K562 (cell line): ENCODE measurements around the gene CDKN2AIPNL. TPM values are rescaled to one million over a fixed set of nuclear protein-coding genes. Genes with fewer than 3 reads are reported as not detected.

Experiments used
- FOS ChIP-seq: IDR thresholded peaks from 3 replicates; pipeline ENCODE4 v1.6.1; 2011; ENCODE audit not compliant: insufficient read length; ENCODE audit errors: extremely low read depth
- FUS ChIP-seq: fragments of 200-400 bp; formaldehyde crosslinking; optimal IDR thresholded peaks from 2 replicates; pipeline ENCODE3; 2017; ENCODE audit warnings: low read depth, low read length
- PTBP1 ChIP-seq: fragments of 200-400 bp; formaldehyde crosslinking; IDR thresholded peaks from 2 replicates; pipeline ENCODE4 v1.6.1; 2017; ENCODE audit warnings: low read depth, low read length
- ZNF133 ChIP-seq: fragments of 250-450 bp; sonication (Bioruptor Pico); IDR thresholded peaks from 2 replicates; pipeline ENCODE4 v1.4.0; 2020; ENCODE audit warnings: mild to moderate bottlenecking
- ZNF134 ChIP-seq: fragments of 250-450 bp; sonication (Bioruptor Pico); conservative IDR thresholded peaks from 2 replicates; pipeline ENCODE4 v1.4.0; 2020
- ZNF212 ChIP-seq: fragments of 450-650 bp; formaldehyde crosslinking; IDR thresholded peaks from 2 replicates; pipeline ENCODE4 v1.4.0; 2020; ENCODE audit warnings: mild to moderate bottlenecking
- ZNF24 ChIP-seq: fragments of 450-650 bp; IDR thresholded peaks from 2 replicates; pipeline ENCODE4 v1.6.1; 2016
- polyA plus RNA-seq, 8 experiments: library from polyadenylated mRNA; depleted of rRNA in 4 of 8; stranded (reverse) in 5 of 8; unstranded in 3 of 8; fragments of >200 nt; fragmentation: Nextera tagmentation in 2 of 8; fragmentation: Illumina TruSeq in 1 of 8; extraction: Ambion mirVana in 2 of 8; extraction: Trizol in 1 of 8; gene quantifications; 2 replicates each; pipeline versions ENCODE4 v1.2.1 to v1.2.3, GENCODE V29; 2011 to 2014; ENCODE audit warnings: inconsistent platforms in 1 of 8, missing spikeins in 1 of 8
- total RNA-seq, 7 experiments: library from RNA; depleted of rRNA in 6 of 7; stranded (reverse); fragments of >200 nt in 6 of 7; fragmentation: Illumina TruSeq in 2 of 7; extraction: Trizol in 2 of 7; gene quantifications; 2 replicates each; pipeline versions ENCODE4 v1.2.1 to v1.2.3, GENCODE V29; 2011 to 2021; ENCODE audit warnings: low replicate concordance in 1 of 7
- TF ChIP-seq, protein P1 (sequence below), 2 experiments: IDR thresholded peaks; 2 replicates each; pipeline ENCODE4 v1.6.1; 2011; ENCODE audit warnings: borderline replicate concordance in 1 of 2, control low read depth in 1 of 2, low read depth in 1 of 2, low read length in 1 of 2, mild to moderate bottlenecking in 1 of 2, mixed read lengths in 1 of 2, moderate library complexity in 1 of 2; ENCODE audit not compliant: insufficient read depth in 1 of 2, insufficient read length in 1 of 2, poor library complexity in 1 of 2, severe bottlenecking in 1 of 2; ENCODE audit errors: extremely low read depth in 1 of 2
- TF ChIP-seq, protein P2 (sequence below): fragments of 250-450 bp; sonication (Bioruptor Pico); IDR thresholded peaks from 2 replicates; pipeline ENCODE4 v1.8.0; 2021; ENCODE audit warnings: moderate library complexity, mild to moderate bottlenecking, inconsistent platforms
- TF ChIP-seq, protein P3 (sequence below), 2 experiments: fragments of 450-650 bp in 1 of 2; sonication (generic) in 1 of 2; formaldehyde crosslinking; conservative IDR thresholded peaks; 2 replicates each; pipeline versions ENCODE4 v1.4.0 to v1.8.1; 2020 to 2022; ENCODE audit warnings: mild to moderate bottlenecking in 1 of 2, missing genetic modification reagents in 1 of 2
- TF ChIP-seq, protein P4 (sequence below): fragments of 450-650 bp; formaldehyde crosslinking; IDR thresholded peaks from 2 replicates; pipeline ENCODE4 v1.4.0; 2022; ENCODE audit warnings: mild to moderate bottlenecking, moderate library complexity

CDKN2AIPNL gene
- total and polyA plus RNA-seq, 9 of the 15 experiments (the other 6 are each of a cell fraction or from before 2014, with no cell fraction given) = 19.9 to 46.9 (median 42.2) TPM

DNA sequence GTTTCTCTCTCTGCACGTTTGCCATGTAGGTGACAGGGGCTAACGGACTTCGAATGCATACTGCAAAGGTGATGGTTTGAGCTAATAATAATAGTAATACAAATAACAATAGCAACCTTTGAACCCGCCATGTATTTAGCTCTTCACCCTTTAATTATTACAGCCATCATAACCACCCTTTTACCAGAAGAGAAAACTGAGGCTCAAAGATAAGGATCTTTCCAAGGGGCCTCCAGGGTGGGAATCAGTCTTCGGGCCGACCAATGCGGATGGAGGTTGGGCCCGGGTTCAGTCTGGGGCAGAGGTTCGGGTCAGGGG is 494 bp downstream of the CDKN2AIPNL start (continued):
- TF ChIP-seq, protein P1, sequence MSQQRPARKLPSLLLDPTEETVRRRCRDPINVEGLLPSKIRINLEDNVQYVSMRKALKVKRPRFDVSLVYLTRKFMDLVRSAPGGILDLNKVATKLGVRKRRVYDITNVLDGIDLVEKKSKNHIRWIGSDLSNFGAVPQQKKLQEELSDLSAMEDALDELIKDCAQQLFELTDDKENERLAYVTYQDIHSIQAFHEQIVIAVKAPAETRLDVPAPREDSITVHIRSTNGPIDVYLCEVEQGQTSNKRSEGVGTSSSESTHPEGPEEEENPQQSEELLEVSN (IDR thresholded peaks at IDR 0.05; ENCODE audit: borderline replicate concordance in 1 of 2, extremely low read depth in 1 of 2, insufficient read depth in 1 of 2, insufficient read length in 1 of 2, low read depth in 1 of 2, low read length in 1 of 2, poor library complexity in 1 of 2, severe bottlenecking in 1 of 2) = no peak
- TF ChIP-seq PTBP1 = no peak
- TF ChIP-seq ZNF133 (CRISPR knock-in tag) = no peak
- TF ChIP-seq FOS = no peak
- TF ChIP-seq ZNF212 (CRISPR knock-in tag) = no peak
- TF ChIP-seq ZNF134 (CRISPR knock-in tag) = no peak
- TF ChIP-seq, protein P2, sequence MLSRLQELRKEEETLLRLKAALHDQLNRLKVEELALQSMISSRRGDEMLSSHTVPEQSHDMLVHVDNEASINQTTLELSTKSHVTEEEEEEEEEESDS = no peak
- TF ChIP-seq ZNF24 = no peak
- TF ChIP-seq, protein P3, sequence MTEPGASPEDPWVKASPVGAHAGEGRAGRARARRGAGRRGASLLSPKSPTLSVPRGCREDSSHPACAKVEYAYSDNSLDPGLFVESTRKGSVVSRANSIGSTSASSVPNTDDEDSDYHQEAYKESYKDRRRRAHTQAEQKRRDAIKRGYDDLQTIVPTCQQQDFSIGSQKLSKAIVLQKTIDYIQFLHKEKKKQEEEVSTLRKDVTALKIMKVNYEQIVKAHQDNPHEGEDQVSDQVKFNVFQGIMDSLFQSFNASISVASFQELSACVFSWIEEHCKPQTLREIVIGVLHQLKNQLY (CRISPR knock-in tag; conservative IDR thresholded peaks at IDR 0.05) = no peak
- TF ChIP-seq, protein P4, sequence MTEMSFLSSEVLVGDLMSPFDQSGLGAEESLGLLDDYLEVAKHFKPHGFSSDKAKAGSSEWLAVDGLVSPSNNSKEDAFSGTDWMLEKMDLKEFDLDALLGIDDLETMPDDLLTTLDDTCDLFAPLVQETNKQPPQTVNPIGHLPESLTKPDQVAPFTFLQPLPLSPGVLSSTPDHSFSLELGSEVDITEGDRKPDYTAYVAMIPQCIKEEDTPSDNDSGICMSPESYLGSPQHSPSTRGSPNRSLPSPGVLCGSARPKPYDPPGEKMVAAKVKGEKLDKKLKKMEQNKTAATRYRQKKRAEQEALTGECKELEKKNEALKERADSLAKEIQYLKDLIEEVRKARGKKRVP (CRISPR knock-in tag) = no peak
- no peak for TF ChIP-seq FUS
